ENCODE measurements around the gene THPO. TPM values are rescaled to one million over a fixed set of nuclear protein-coding genes. Genes with fewer than 3 reads are reported as not detected.
A peak's percentile ranks its signal among the peaks of the same experiment; 100 is the strongest.

Gene THPO
- under 1 TPM in 1 of 2 donors, not detected in 1; 0.17 TPM for total RNA-seq

DNA sequence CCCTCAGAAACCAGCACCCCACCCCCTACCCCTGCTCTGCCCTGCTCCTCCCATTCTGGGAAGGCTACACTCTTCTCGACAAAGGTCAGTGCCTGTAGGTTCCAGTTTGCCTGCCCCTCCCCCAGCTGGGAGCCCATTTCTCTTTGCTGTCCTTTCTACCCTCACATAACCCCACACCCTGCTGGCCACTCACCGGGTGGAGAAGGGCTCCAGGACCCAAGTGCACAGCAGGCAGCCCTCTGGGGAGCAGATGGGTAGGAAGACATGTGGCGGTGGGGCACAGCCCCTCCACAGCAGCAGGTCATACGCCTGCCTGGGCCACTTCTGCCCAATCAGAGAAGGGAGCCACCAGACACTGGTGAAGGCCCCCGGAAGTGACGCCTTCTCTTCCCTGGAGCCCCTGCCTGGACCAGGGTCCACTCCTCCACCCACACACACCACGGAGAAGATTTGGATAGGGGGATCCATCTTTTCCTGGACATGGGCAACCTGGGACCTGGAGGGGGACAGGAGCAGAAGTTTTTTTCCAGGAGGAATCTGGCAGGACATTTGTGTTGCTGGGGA is at the start of gene THPO:
TSS of gene THPO (minus strand) at position 326 of the 564 bp plus-strand sequence. CDS start 1,948 bp downstream, outside the sequence.
- Histone ChIP-seq H3K27me3 (peaks cover 30% of the 10 kb centered on the region), H3K27ac (peak within 1 kb of the TSS; percentile 47), H3K9ac (ENCODE audit: low read depth in 2 of 2, low read length in 2 of 2) (peak within 1 kb of the TSS; percentile 13 to 52), H3K4me1 (peaks cover 9% of the 10 kb centered on the region), H3K36me3 (no peaks in the 10 kb centered on the region), H3K9me3 (no peaks in the 10 kb centered on the region), H3K4me3 (no peak within 1 kb of the TSS)
- no peak for DNase-seq
- no peak for TF ChIP-seq CTCF (IDR thresholded peaks at IDR 0.05)
- intact Hi-C loops (cut with DNase I), result loop anchor here (10.0 kb wide), 1 partner anchor 87 kb away; no protein-coding TSS in a partner anchor

DNA sequence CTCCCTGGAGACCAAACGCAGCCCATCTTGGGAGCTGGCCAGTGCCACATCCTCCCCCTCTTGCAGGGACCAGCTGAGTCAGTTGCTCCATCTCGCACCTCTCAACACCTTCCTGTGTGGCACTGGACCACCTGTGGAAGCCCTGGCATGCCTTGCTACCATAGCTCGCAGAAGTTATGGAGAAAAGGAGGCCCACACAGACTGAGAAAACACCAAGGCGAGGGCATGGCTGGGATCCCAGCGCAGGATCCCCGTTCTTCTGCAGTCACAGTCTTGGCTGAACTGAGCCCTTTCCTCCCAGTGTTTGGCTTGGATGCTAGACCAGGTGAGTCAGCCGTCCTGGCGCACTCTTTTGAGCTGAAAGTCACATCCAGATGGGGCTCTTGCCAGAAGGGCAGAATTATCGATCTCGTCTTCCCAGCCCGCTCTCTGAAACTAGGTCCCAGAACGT is 48.7 kb upstream of the THPO start:
- Histone ChIP-seq H3K27ac (no peak overlapping the region), H3K9me3 (no peaks in the 10 kb centered on the region), H3K36me3 (no peaks in the 10 kb centered on the region), H3K9ac (ENCODE audit: low read depth in 2 of 2, low read length in 2 of 2) (no peak overlapping the region), H3K4me1 (no peaks in the 10 kb centered on the region), H3K27me3 (no peaks in the 10 kb centered on the region), H3K4me3 (no peak overlapping the region)
- DNase-seq, result no peak
- TF ChIP-seq CTCF (IDR thresholded peaks at IDR 0.05), result no peak
- intact Hi-C loops (cut with DNase I), result no loop called here

DNA sequence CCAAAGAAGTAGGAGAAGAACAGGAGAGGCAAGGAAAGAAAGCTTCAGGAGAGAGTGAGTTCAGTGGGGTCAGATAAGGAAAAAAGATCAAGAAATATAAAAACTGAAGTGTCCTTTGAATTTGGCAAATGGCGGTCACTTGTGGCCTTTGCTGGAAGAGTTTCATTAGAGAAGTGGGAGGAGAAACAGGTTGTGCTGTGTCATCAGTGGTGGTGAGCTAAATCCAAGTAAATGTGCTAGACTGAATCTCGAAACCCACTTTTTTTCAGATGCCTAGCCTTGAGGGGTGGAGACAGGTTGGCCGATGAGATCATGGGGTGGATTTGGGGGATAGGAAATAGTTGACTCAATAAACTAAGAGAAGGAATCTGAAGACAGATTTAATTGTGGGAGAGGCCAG is 45.6 kb upstream of the THPO start:
- Histone ChIP-seq H3K27ac (no peak overlapping the region), H3K27me3 (no peaks in the 10 kb centered on the region), H3K36me3 (no peaks in the 10 kb centered on the region), H3K9ac (ENCODE audit: low read depth in 2 of 2, low read length in 2 of 2) (no peak overlapping the region), H3K4me1 (no peaks in the 10 kb centered on the region), H3K9me3 (no peaks in the 10 kb centered on the region), H3K4me3 (no peak overlapping the region)
- intact Hi-C loops (cut with DNase I), result no loop called here
- DNase-seq, result no peak
- TF ChIP-seq CTCF (IDR thresholded peaks at IDR 0.05), result no peak

DNA sequence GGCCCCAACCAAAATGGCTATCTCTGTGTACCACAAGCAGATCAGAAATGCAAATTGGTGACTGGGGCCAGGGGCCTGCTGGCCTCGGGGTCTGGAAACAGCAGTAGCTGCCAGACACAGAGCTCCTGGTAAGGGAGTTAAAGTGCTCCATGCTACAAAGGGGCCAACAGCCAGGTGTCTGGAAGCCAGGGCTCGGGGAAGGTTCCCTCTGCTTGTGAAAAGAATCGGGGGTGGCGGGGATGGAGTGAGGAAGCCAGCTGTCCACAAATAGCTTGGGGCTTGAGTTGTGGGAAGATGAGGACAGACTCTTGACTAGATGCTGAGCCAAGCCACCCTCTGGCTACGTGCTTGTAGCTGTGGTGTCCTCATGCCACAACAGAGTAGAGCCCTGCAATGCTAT is 41.2 kb upstream of the THPO start:
- no peak for TF ChIP-seq CTCF (IDR thresholded peaks at IDR 0.05)
- Histone ChIP-seq H3K9ac (ENCODE audit: low read depth in 2 of 2, low read length in 2 of 2) (no peak overlapping the region), H3K36me3 (no peaks in the 10 kb centered on the region), H3K27me3 (no peaks in the 10 kb centered on the region), H3K27ac (no peak overlapping the region), H3K9me3 (no peaks in the 10 kb centered on the region), H3K4me1 (no peaks in the 10 kb centered on the region), H3K4me3 (no peak overlapping the region)
- DNase-seq, result no peak
- intact Hi-C loops (cut with DNase I), result loop anchor here (5.0 to 10.0 kb wide), 3 partner anchors 48 to 126 kb away; no protein-coding TSS in a partner anchor

- H3K27ac ChIP-seq, result no peak overlapping the region
- no peaks in the 10 kb centered on the region for H3K9me3 ChIP-seq
- TF ChIP-seq CTCF (IDR thresholded peaks at IDR 0.05), result peak; percentile 89
- no peak overlapping the region for H3K9ac ChIP-seq (ENCODE audit: low read depth in 2 of 2, low read length in 2 of 2)
- no peaks in the 10 kb centered on the region for H3K27me3 ChIP-seq
- intact Hi-C loops (cut with DNase I), result loop anchor here (5.0 to 10.0 kb wide), 3 partner anchors 50 to 127 kb away; no protein-coding TSS in a partner anchor
- H3K36me3 ChIP-seq, result no peaks in the 10 kb centered on the region
- DNase-seq, result peak; percentile 79
- H3K4me3 ChIP-seq, result no peak overlapping the region
- H3K4me1 ChIP-seq, result no peaks in the 10 kb centered on the region
These were observed 39.8 kb upstream of the THPO start for GRCh38 chr3:184417619-184418327.

Data from colonic mucosa (tissue), 4 donors.